Endothelial cell of umbilical vein (primary cell): ENCODE results near the gene GABBR2. TPM values are rescaled to one million over a fixed set of nuclear protein-coding genes. Genes with fewer than 3 reads are reported as not detected.

Experiments used
- BruUV-seq: library from RNA; stranded (reverse); fragments of 400-500 nt; replicated peaks from 2 replicates; lab custom pipeline; 2021; lab: Mats Ljungman, UMichigan
- CTCF ChIA-PET: fragments of 300-600, 350-600 bp; sonication (Branson Sonifier 250); formaldehyde crosslinking; loops from one replicate; lab custom pipeline; 2021; ENCODE audit warnings: antibody characterized with exemption, inconsistent platforms; lab: Charles Lee
- POLR2A ChIA-PET: fragments of 300-600, 350-600 bp; sonication (Branson Sonifier 250); formaldehyde crosslinking; loops from one replicate; lab custom pipeline; 2021; ENCODE audit warnings: antibody characterized with exemption, inconsistent platforms; lab: Charles Lee
- DNase-seq: peaks from one replicate; pipeline ENCODE4 v3.0.0-alpha.2; 2011; ENCODE audit warnings: low read depth, low spot score
- FAIRE-seq: peaks from 2 replicates; lab custom pipeline; 2011; peaks lifted over from hg19 to GRCh38; lab: Jason Lieb, UNC
- H2AFZ ChIP-seq: 2 replicates; pipeline ENCODE4 v1.6.0; 2012; ENCODE audit warnings: low read depth, low read length, control low read depth, inconsistent platforms
- H3K27ac ChIP-seq: 2 replicates; pipeline ENCODE4 v1.5.1; 2011; ENCODE audit warnings: low read depth, mild to moderate bottlenecking, control low read depth, low read length, moderate library complexity; ENCODE audit not compliant: insufficient read depth
- H3K27me3 ChIP-seq, 2 experiments: 2 replicates each; pipeline versions ENCODE4 v1.6.0 to v1.6.1; 2011; ENCODE audit warnings: low read length in 2 of 2, mixed read lengths in 1 of 2; ENCODE audit not compliant: control insufficient read depth in 2 of 2, insufficient read depth in 2 of 2
- H3K36me3 ChIP-seq, 2 experiments: 2 replicates in 1 of 2; 3 replicates in 1 of 2; pipeline ENCODE4 v1.5.1; 2011; ENCODE audit warnings: low read length in 2 of 2, mild to moderate bottlenecking in 1 of 2, moderate library complexity in 1 of 2; ENCODE audit not compliant: control insufficient read depth in 2 of 2, insufficient read depth in 2 of 2; ENCODE audit errors: extremely low read depth in 1 of 2
- H3K4me1 ChIP-seq: 3 replicates; pipeline ENCODE4 v1.5.1; 2011; ENCODE audit warnings: mild to moderate bottlenecking, low read length; ENCODE audit not compliant: control insufficient read depth, insufficient read depth; ENCODE audit errors: extremely low read depth
- H3K4me2 ChIP-seq: 2 replicates; pipeline ENCODE4 v1.6.1; 2011; ENCODE audit warnings: low read length, control low read depth, mixed read lengths; ENCODE audit not compliant: insufficient read depth
- H3K4me3 ChIP-seq, 3 experiments: fragments of 200-600 bp in 1 of 3; sonication (generic), shearing (Covaris generic) in 1 of 3; replicated peaks in 1 of 3; 2 replicates each; pipeline ENCODE4 v1.5.1; 2011 to 2016; ENCODE audit warnings: control low read depth in 3 of 3, low read length in 3 of 3, mild to moderate bottlenecking in 2 of 3, inconsistent platforms in 1 of 3, low read depth in 1 of 3, moderate library complexity in 1 of 3; ENCODE audit not compliant: insufficient read depth in 1 of 3
- H3K79me2 ChIP-seq: 2 replicates; pipeline ENCODE4 v1.6.0; 2012; ENCODE audit warnings: low read length, inconsistent platforms; ENCODE audit not compliant: control insufficient read depth, insufficient read depth
- H3K9ac ChIP-seq: replicated peaks from 2 replicates; pipeline ENCODE3; 2011; ENCODE audit warnings: low read length, control low read depth; ENCODE audit not compliant: insufficient read depth; ENCODE audit errors: extremely low read depth
- H3K9me1 ChIP-seq: replicated peaks from 3 replicates; pipeline ENCODE4 v1.6.0; 2011; ENCODE audit warnings: mild to moderate bottlenecking, low read length; ENCODE audit not compliant: control insufficient read depth, insufficient read depth; ENCODE audit errors: extremely low read depth
- H3K9me3 ChIP-seq: replicated peaks from 2 replicates; pipeline ENCODE4 v1.5.1; 2012; ENCODE audit warnings: low read length, inconsistent platforms; ENCODE audit not compliant: control insufficient read depth, insufficient read depth
- H4K20me1 ChIP-seq: replicated peaks from 2 replicates; pipeline ENCODE3; 2011; ENCODE audit warnings: mild to moderate bottlenecking, low read length; ENCODE audit not compliant: control insufficient read depth, insufficient read depth; ENCODE audit errors: extremely low read depth
- CTCF ChIP-seq, 2 donors: IDR thresholded peaks; 1 replicate in 1 of 2; 2 replicates in 1 of 2; pipeline ENCODE4 v1.5.1; 2011; ENCODE audit warnings: low read length in 2 of 2, mild to moderate bottlenecking in 2 of 2, moderate library complexity in 2 of 2, control low read depth in 1 of 2, inconsistent platforms in 1 of 2, low read depth in 1 of 2; ENCODE audit not compliant: insufficient read depth in 1 of 2; ENCODE audit errors: extremely low read depth in 1 of 2
- EZH2 ChIP-seq: IDR thresholded peaks from 2 replicates; pipeline ENCODE4 v1.6.1; 2012; ENCODE audit warnings: borderline replicate concordance, low read depth, mild to moderate bottlenecking, moderate library complexity, low read length, inconsistent platforms; ENCODE audit not compliant: severe bottlenecking
- FOS ChIP-seq: IDR thresholded peaks from 2 replicates; pipeline ENCODE4 v1.6.1; 2011; ENCODE audit warnings: mild to moderate bottlenecking, low read length, moderate library complexity, borderline replicate concordance; ENCODE audit not compliant: insufficient read depth
- GATA2 ChIP-seq: IDR thresholded peaks from 2 replicates; pipeline ENCODE4 v1.7.0; 2011; ENCODE audit warnings: low read depth, mild to moderate bottlenecking, moderate library complexity, mixed read lengths, low read length; ENCODE audit not compliant: insufficient read length, insufficient read depth
- JUN ChIP-seq: IDR thresholded peaks from 2 replicates; pipeline ENCODE4 v1.6.1; 2011; ENCODE audit warnings: borderline replicate concordance, low read depth; ENCODE audit not compliant: insufficient read length, insufficient read depth
- MAX ChIP-seq: IDR thresholded peaks from 2 replicates; pipeline ENCODE4 v1.6.1; 2011; ENCODE audit not compliant: insufficient read depth, insufficient read length
- MYC ChIP-seq: IDR thresholded peaks from one replicate; pipeline ENCODE4 v1.6.1; 2011; ENCODE audit warnings: mild to moderate bottlenecking, low read depth, low read length
- POLR2A ChIP-seq: IDR thresholded peaks from 2 replicates; pipeline ENCODE4 v1.6.1; 2012; ENCODE audit warnings: low read depth, mild to moderate bottlenecking, control low read depth, low read length
- POLR2AphosphoS5 ChIP-seq: IDR thresholded peaks from 2 replicates; pipeline ENCODE4 v1.6.1; 2012; ENCODE audit warnings: low read depth, mild to moderate bottlenecking, control low read depth, low read length, moderate library complexity; ENCODE audit not compliant: insufficient read depth
- dilution Hi-C: fragments of 300-500 bp; cut with MboI; formaldehyde crosslinking; loops from one replicate; pipeline ENCODE4 v1.15.0; 2019; ENCODE audit warnings: low sequenced_read_pairs; ENCODE audit not compliant: extremely low pct_ligation_motif_present
- intact Hi-C: fragments of 100-400 bp; cut with micrococcal nuclease; formaldehyde crosslinking; loops from one replicate; pipeline ENCODE4 v1.10.0; 2022
- polyA plus RNA-seq, 4 experiments: library from polyadenylated mRNA; depleted of rRNA in 3 of 4; stranded (reverse) in 3 of 4; unstranded in 1 of 4; fragments of >200 nt; gene quantifications; 2 replicates each; pipeline versions ENCODE4 v1.2.1 to v1.2.3, GENCODE V29; 2011 to 2012; ENCODE audit warnings: missing spikeins in 1 of 4
- total RNA-seq: library from RNA; stranded (reverse); gene quantifications from 2 replicates; pipeline ENCODE4 v1.2.3, GENCODE V29; 2021

Gene GABBR2
- total and polyA plus RNA-seq, 2 donors (not counting 3 experiments of a cell fraction or from before 2014, with no cell fraction given) = 1.1 to 9.2 TPM

GRCh38 chr9:98538626-98539031, 170.1 kb downstream of the GABBR2 start:
- no peak overlapping the region for H3K9ac ChIP-seq
- dilution Hi-C loops = no loop called here
- H2AFZ ChIP-seq = no peak overlapping the region
- DNase-seq (no peak), FAIRE-seq (no peak)
- H3K4me2 ChIP-seq = no peak overlapping the region
- H4K20me1 ChIP-seq = no peaks in the 10 kb centered on the region
- BruUV-seq = no TSS peak
- TF ChIP-seq EZH2 (no peak), POLR2A (no peak), MAX (no peak), MYC (no peak), CTCF (IDR thresholded peaks at IDR 0.05; ENCODE audit: extremely low read depth in 1 of 2, insufficient read depth in 1 of 2, low read depth in 1 of 2, low read length in 2 of 2) (no peak), JUN (no peak), FOS (no peak), POLR2AphosphoS5 (no peak), GATA2 (no peak)
- H3K9me3 ChIP-seq = no peaks in the 10 kb centered on the region
- POLR2A ChIA-PET = interaction anchor here (0.5 kb wide), 1 partner anchor 46 kb away, joined by 5 read pairs; no protein-coding TSS in a partner anchor
- no peaks in the 10 kb centered on the region for H3K79me2 ChIP-seq
- no peak overlapping the region for H3K27ac ChIP-seq
- no peaks in the 10 kb centered on the region for H3K36me3 ChIP-seq
- no peak overlapping the region for H3K4me3 ChIP-seq
- intact Hi-C loops = no loop called here
- no peaks in the 10 kb centered on the region for H3K4me1 ChIP-seq
- no peaks in the 10 kb centered on the region for H3K27me3 ChIP-seq
- H3K9me1 ChIP-seq = no peaks in the 10 kb centered on the region
- CTCF ChIA-PET = interaction anchor here (1.3 to 1.7 kb wide), 2 partner anchors 16 to 168 kb away, joined by 3 to 4 read pairs; no protein-coding TSS in a partner anchor
